Stomach (tissue), 9 donors: ENCODE measurements around the gene ITPKB. TPM values are rescaled to one million over a fixed set of nuclear protein-coding genes. Genes with fewer than 3 reads are reported as not detected.

Experiments
- DNase-seq, 2 donors: peaks; one replicate each; pipeline versions ENCODE4 v3.0.0 to v3.0.0-alpha.2; 2013 to 2019
- H3K27ac ChIP-seq, 5 donors: fragments of 200-600 bp in 4 of 5; sonication (generic) in 4 of 5; one replicate each; pipeline ENCODE4 v1.5.1; 2013 to 2019; ENCODE audit warnings: mild to moderate bottlenecking in 1 of 5, moderate library complexity in 1 of 5
- H3K27me3 ChIP-seq, 3 donors: fragments of 200-600 bp; sonication (generic); one replicate each; pipeline ENCODE4 v1.5.1; 2017 to 2019; ENCODE audit warnings: mixed run types in 1 of 3
- H3K36me3 ChIP-seq, 4 donors: fragments of 200-600 bp; sonication (generic); 1 replicate in 3 of 4; 2 replicates in 1 of 4; pipeline ENCODE4 v1.5.1; 2016 to 2019
- H3K4me1 ChIP-seq, 4 donors: fragments of 200-600 bp; sonication (generic); one replicate each; pipeline ENCODE4 v1.5.1; 2016 to 2019
- H3K4me3 ChIP-seq, 4 donors: fragments of 200-600 bp; sonication (generic) in 3 of 4; one replicate each; pipeline ENCODE4 v1.5.1; 2016 to 2019; ENCODE audit warnings: mild to moderate bottlenecking in 1 of 4
- H3K9me3 ChIP-seq, 4 donors: fragments of 200-600 bp; sonication (generic); one replicate each; pipeline ENCODE4 v1.5.1; 2016 to 2019
- CTCF ChIP-seq, 7 experiments: fragments of 450-650 bp in 4 of 7; fragments of 200-600 bp in 3 of 7; sonication (generic) in 3 of 7; IDR thresholded peaks; one replicate each; pipeline ENCODE4 v1.5.1; 2016 to 2019; ENCODE audit warnings: antibody characterized with exemption in 7 of 7, control low read depth in 2 of 7, mild to moderate bottlenecking in 1 of 7
- EP300 ChIP-seq: sonication (generic); formaldehyde crosslinking; IDR thresholded peaks from one replicate; pipeline ENCODE4 v1.6.1; 2017; ENCODE audit warnings: antibody characterized with exemption
- POLR2A ChIP-seq, 4 donors: fragments of 450-650 bp; IDR thresholded peaks; one replicate each; pipeline ENCODE4 v1.6.1; 2016; ENCODE audit warnings: antibody characterized with exemption in 4 of 4, control low read depth in 2 of 4, mild to moderate bottlenecking in 1 of 4, moderate library complexity in 1 of 4
- POLR2AphosphoS5 ChIP-seq, 3 donors: sonication (generic); formaldehyde crosslinking; IDR thresholded peaks; one replicate each; pipeline ENCODE4 v1.6.1; 2016; ENCODE audit warnings: antibody characterized with exemption in 3 of 3
- WGBS, 5 donors: extraction: QIAGEN DNeasy Blood & Tissue Kit in 3 of 5; methylation state at CpG; one replicate each; pipeline versions ENCODE4 v1.1.5 to v1.1.7; 2013 to 2018; 5-methylcytosine and 5-hydroxymethylcytosine counted together
- intact Hi-C: fragments of 100-400 bp; cut with DNase I; formaldehyde crosslinking; loops from one replicate; pipeline ENCODE4 v1.15.1; 2023; ENCODE audit warnings: low total_unique reads
- polyA plus RNA-seq, 3 donors: library from polyadenylated mRNA; stranded (reverse); fragments of 200-250 nt; gene quantifications; one replicate each; pipeline ENCODE4 v1.2.3, GENCODE V29; 2013
- total RNA-seq, 5 donors: library from RNA; depleted of rRNA; stranded (reverse); fragments of >200 nt; gene quantifications; one replicate each; pipeline versions ENCODE4 v1.1.0 to v1.2.3, GENCODE V29; 2014 to 2016
- donor health status: healthy with polysubstance abuse.
- donor health status: Bipolar disorder and iron deficiency.
- donor health status: healthy.

Gene ITPKB
- total and polyA plus RNA-seq, 8 donors = 3.8 to 38.8 (median 19.1) TPM

- intact Hi-C loops = loop anchor here (10.0 kb wide), 1 partner anchor 85 kb away; no protein-coding TSS in a partner anchor
- no peak for TF ChIP-seq EP300
- TF ChIP-seq CTCF (IDR thresholded peaks at IDR 0.05) = no peak
- TF ChIP-seq POLR2A (IDR thresholded peaks at IDR 0.05) = no peak
- TF ChIP-seq POLR2AphosphoS5 (IDR thresholded peaks at IDR 0.05) = no peak
- H3K9me3 ChIP-seq = no peaks in the 10 kb centered on the region
- peak in 1 of 2 donors; percentile 34 for DNase-seq
- peaks cover 5 to 39% (median 30%) of the 10 kb centered on the region in 4 donors for H3K4me1 ChIP-seq
- peak overlapping the region in 4 of 5 donors; percentile 91 to 96 (median 92) for H3K27ac ChIP-seq
- 48 to 67% (median 52%) methylated on average over 3 of the region's 3 CpGs for WGBS, 5 donors
- peaks cover 0 to 18% (median 6%) of the 10 kb centered on the region in 4 donors for H3K36me3 ChIP-seq
- H3K27me3 ChIP-seq = no peaks in the 10 kb centered on the region
- peak overlapping the region; percentile 76 to 98 (median 90) for H3K4me3 ChIP-seq
These were observed 599 bp upstream of the ITPKB start for GRCh38 chr1:226739696-226740065.

DNA sequence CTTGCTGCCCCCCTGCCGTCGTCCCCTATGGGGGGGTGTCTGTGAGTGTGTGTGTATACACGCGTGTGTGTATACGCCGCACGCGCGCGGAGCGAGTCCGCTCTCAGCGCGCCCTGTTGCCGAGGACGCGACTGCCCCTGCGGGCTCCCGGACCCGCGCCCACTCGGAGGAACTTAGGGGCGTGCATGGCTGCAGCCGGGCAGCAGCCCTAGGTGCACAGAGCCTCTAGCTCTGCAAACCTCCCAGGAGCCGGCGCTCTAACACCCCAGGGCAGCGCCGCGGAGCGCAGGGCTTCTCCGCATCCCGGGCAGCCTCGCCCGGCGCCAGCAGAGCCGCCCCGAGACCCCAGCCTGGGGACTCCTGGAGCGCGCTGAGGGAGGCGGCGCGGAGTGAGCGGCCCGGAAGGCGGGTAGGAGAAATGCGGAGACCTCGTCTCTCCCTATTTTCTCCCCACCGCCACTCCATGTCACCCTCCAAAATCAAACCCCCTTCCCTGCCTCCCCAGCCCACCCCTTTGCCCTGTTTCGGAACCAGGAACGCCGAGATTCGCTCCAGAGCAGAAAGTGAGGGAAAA is 574 bp downstream of the ITPKB start:
- Histone ChIP-seq H3K4me1 (peaks cover 16 to 51% (median 38%) of the 10 kb centered on the region in 4 donors), H3K4me3 (peak overlapping the region; percentile 76 to 98 (median 90)), H3K27ac (peak overlapping the region; percentile 73 to 96 (median 91)), H3K9me3 (no peaks in the 10 kb centered on the region), H3K27me3 (no peaks in the 10 kb centered on the region), H3K36me3 (peaks cover 0 to 18% (median 6%) of the 10 kb centered on the region in 4 donors)
- DNase-seq = peak; percentile 37 to 74
- 0 to 1% (median 0%) methylated on average over 22 to 52 of the region's 52 CpGs for WGBS, 5 donors
- TF ChIP-seq EP300 (no peak), POLR2A (IDR thresholded peaks at IDR 0.05) (no peak), CTCF (IDR thresholded peaks at IDR 0.05) (no peak), POLR2AphosphoS5 (IDR thresholded peaks at IDR 0.05) (peak in 1 of 3 donors; percentile 6)
- intact Hi-C loops = loop anchor here (10.0 kb wide), 1 partner anchor 86 kb away; no protein-coding TSS in a partner anchor

- H3K27me3 ChIP-seq = no peaks in the 10 kb centered on the region
- 0 to 1% (median 0%) methylated on average over 22 to 49 of the region's 49 CpGs for WGBS, 5 donors
- H3K27ac ChIP-seq = peak overlapping the region; percentile 73 to 96 (median 91)
- H3K4me3 ChIP-seq = peak overlapping the region; percentile 76 to 98 (median 90)
- peaks cover 22 to 56% (median 41%) of the 10 kb centered on the region in 4 donors for H3K4me1 ChIP-seq
- intact Hi-C loops = loop anchor here (10.0 kb wide), 1 partner anchor 87 kb away; no protein-coding TSS in a partner anchor
- TF ChIP-seq POLR2A (IDR thresholded peaks at IDR 0.05) = no peak
- peak in 2 of 3 donors; percentile 21 to 33 for TF ChIP-seq POLR2AphosphoS5 (IDR thresholded peaks at IDR 0.05)
- TF ChIP-seq CTCF (IDR thresholded peaks at IDR 0.05) = no peak
- no peak for TF ChIP-seq EP300
- peak; percentile 54 to 74 for DNase-seq
- peaks cover 0 to 18% (median 6%) of the 10 kb centered on the region in 4 donors for H3K36me3 ChIP-seq
- no peaks in the 10 kb centered on the region for H3K9me3 ChIP-seq
These were observed 1.2 kb downstream of the ITPKB start for GRCh38 chr1:226737819-226738420.

- Histone ChIP-seq H3K4me3 (peak overlapping the region; percentile 76 to 98 (median 90)), H3K9me3 (no peaks in the 10 kb centered on the region), H3K27me3 (no peaks in the 10 kb centered on the region), H3K36me3 (peaks cover 0 to 18% (median 6%) of the 10 kb centered on the region in 4 donors), H3K27ac (peak overlapping the region; percentile 73 to 96 (median 91)), H3K4me1 (peaks cover 26 to 64% (median 44%) of the 10 kb centered on the region in 4 donors)
- DNase-seq = peak; percentile 47 to 82
- 13 to 63% (median 18%) methylated on average over 14 to 89 of the region's 89 CpGs for WGBS, 5 donors
- intact Hi-C loops = loop anchor here (10.0 kb wide), 1 partner anchor 88 kb away; no protein-coding TSS in a partner anchor
- TF ChIP-seq POLR2AphosphoS5 (IDR thresholded peaks at IDR 0.05) (no peak), POLR2A (IDR thresholded peaks at IDR 0.05) (no peak), CTCF (IDR thresholded peaks at IDR 0.05) (peak in 1 of 7 experiments; percentile 6), EP300 (no peak)
These were observed 1.9 kb downstream of the ITPKB start for GRCh38 chr1:226736908-226737818.
